Endothelial cell of umbilical vein (primary cell): ENCODE results near the gene GRAMD1B. TPM values are rescaled to one million over a fixed set of nuclear protein-coding genes. Genes with fewer than 3 reads are reported as not detected.

ENCODE experiments used
- BruUV-seq: library from RNA; stranded (reverse); fragments of 400-500 nt; replicated peaks from 2 replicates; lab custom pipeline; 2021; lab: Mats Ljungman, UMichigan
- CTCF ChIA-PET: fragments of 300-600, 350-600 bp; sonication (Branson Sonifier 250); formaldehyde crosslinking; loops from one replicate; lab custom pipeline; 2021; ENCODE audit warnings: antibody characterized with exemption, inconsistent platforms; lab: Charles Lee
- POLR2A ChIA-PET: fragments of 300-600, 350-600 bp; sonication (Branson Sonifier 250); formaldehyde crosslinking; loops from one replicate; lab custom pipeline; 2021; ENCODE audit warnings: antibody characterized with exemption, inconsistent platforms; lab: Charles Lee
- DNase-seq: peaks from one replicate; pipeline ENCODE4 v3.0.0-alpha.2; 2011; ENCODE audit warnings: low read depth, low spot score
- FAIRE-seq: peaks from 2 replicates; lab custom pipeline; 2011; peaks lifted over from hg19 to GRCh38; lab: Jason Lieb, UNC
- H2AFZ ChIP-seq: 2 replicates; pipeline ENCODE4 v1.6.0; 2012; ENCODE audit warnings: low read depth, low read length, control low read depth, inconsistent platforms
- H3K27ac ChIP-seq: 2 replicates; pipeline ENCODE4 v1.5.1; 2011; ENCODE audit warnings: low read depth, mild to moderate bottlenecking, control low read depth, low read length, moderate library complexity; ENCODE audit not compliant: insufficient read depth
- H3K27me3 ChIP-seq, 2 experiments: 2 replicates each; pipeline versions ENCODE4 v1.6.0 to v1.6.1; 2011; ENCODE audit warnings: low read length in 2 of 2, mixed read lengths in 1 of 2; ENCODE audit not compliant: control insufficient read depth in 2 of 2, insufficient read depth in 2 of 2
- H3K36me3 ChIP-seq, 2 experiments: 2 replicates in 1 of 2; 3 replicates in 1 of 2; pipeline ENCODE4 v1.5.1; 2011; ENCODE audit warnings: low read length in 2 of 2, mild to moderate bottlenecking in 1 of 2, moderate library complexity in 1 of 2; ENCODE audit not compliant: control insufficient read depth in 2 of 2, insufficient read depth in 2 of 2; ENCODE audit errors: extremely low read depth in 1 of 2
- H3K4me1 ChIP-seq: 3 replicates; pipeline ENCODE4 v1.5.1; 2011; ENCODE audit warnings: mild to moderate bottlenecking, low read length; ENCODE audit not compliant: control insufficient read depth, insufficient read depth; ENCODE audit errors: extremely low read depth
- H3K4me2 ChIP-seq: 2 replicates; pipeline ENCODE4 v1.6.1; 2011; ENCODE audit warnings: low read length, control low read depth, mixed read lengths; ENCODE audit not compliant: insufficient read depth
- H3K4me3 ChIP-seq, 3 experiments: fragments of 200-600 bp in 1 of 3; sonication (generic), shearing (Covaris generic) in 1 of 3; replicated peaks in 1 of 3; 2 replicates each; pipeline ENCODE4 v1.5.1; 2011 to 2016; ENCODE audit warnings: control low read depth in 3 of 3, low read length in 3 of 3, mild to moderate bottlenecking in 2 of 3, inconsistent platforms in 1 of 3, low read depth in 1 of 3, moderate library complexity in 1 of 3; ENCODE audit not compliant: insufficient read depth in 1 of 3
- H3K79me2 ChIP-seq: 2 replicates; pipeline ENCODE4 v1.6.0; 2012; ENCODE audit warnings: low read length, inconsistent platforms; ENCODE audit not compliant: control insufficient read depth, insufficient read depth
- H3K9ac ChIP-seq: replicated peaks from 2 replicates; pipeline ENCODE3; 2011; ENCODE audit warnings: low read length, control low read depth; ENCODE audit not compliant: insufficient read depth; ENCODE audit errors: extremely low read depth
- H3K9me1 ChIP-seq: replicated peaks from 3 replicates; pipeline ENCODE4 v1.6.0; 2011; ENCODE audit warnings: mild to moderate bottlenecking, low read length; ENCODE audit not compliant: control insufficient read depth, insufficient read depth; ENCODE audit errors: extremely low read depth
- H3K9me3 ChIP-seq: replicated peaks from 2 replicates; pipeline ENCODE4 v1.5.1; 2012; ENCODE audit warnings: low read length, inconsistent platforms; ENCODE audit not compliant: control insufficient read depth, insufficient read depth
- H4K20me1 ChIP-seq: replicated peaks from 2 replicates; pipeline ENCODE3; 2011; ENCODE audit warnings: mild to moderate bottlenecking, low read length; ENCODE audit not compliant: control insufficient read depth, insufficient read depth; ENCODE audit errors: extremely low read depth
- CTCF ChIP-seq, 2 donors: IDR thresholded peaks; 1 replicate in 1 of 2; 2 replicates in 1 of 2; pipeline ENCODE4 v1.5.1; 2011; ENCODE audit warnings: low read length in 2 of 2, mild to moderate bottlenecking in 2 of 2, moderate library complexity in 2 of 2, control low read depth in 1 of 2, inconsistent platforms in 1 of 2, low read depth in 1 of 2; ENCODE audit not compliant: insufficient read depth in 1 of 2; ENCODE audit errors: extremely low read depth in 1 of 2
- EZH2 ChIP-seq: IDR thresholded peaks from 2 replicates; pipeline ENCODE4 v1.6.1; 2012; ENCODE audit warnings: borderline replicate concordance, low read depth, mild to moderate bottlenecking, moderate library complexity, low read length, inconsistent platforms; ENCODE audit not compliant: severe bottlenecking
- FOS ChIP-seq: IDR thresholded peaks from 2 replicates; pipeline ENCODE4 v1.6.1; 2011; ENCODE audit warnings: mild to moderate bottlenecking, low read length, moderate library complexity, borderline replicate concordance; ENCODE audit not compliant: insufficient read depth
- GATA2 ChIP-seq: IDR thresholded peaks from 2 replicates; pipeline ENCODE4 v1.7.0; 2011; ENCODE audit warnings: low read depth, mild to moderate bottlenecking, moderate library complexity, mixed read lengths, low read length; ENCODE audit not compliant: insufficient read length, insufficient read depth
- JUN ChIP-seq: IDR thresholded peaks from 2 replicates; pipeline ENCODE4 v1.6.1; 2011; ENCODE audit warnings: borderline replicate concordance, low read depth; ENCODE audit not compliant: insufficient read length, insufficient read depth
- MAX ChIP-seq: IDR thresholded peaks from 2 replicates; pipeline ENCODE4 v1.6.1; 2011; ENCODE audit not compliant: insufficient read depth, insufficient read length
- MYC ChIP-seq: IDR thresholded peaks from one replicate; pipeline ENCODE4 v1.6.1; 2011; ENCODE audit warnings: mild to moderate bottlenecking, low read depth, low read length
- POLR2A ChIP-seq: IDR thresholded peaks from 2 replicates; pipeline ENCODE4 v1.6.1; 2012; ENCODE audit warnings: low read depth, mild to moderate bottlenecking, control low read depth, low read length
- POLR2AphosphoS5 ChIP-seq: IDR thresholded peaks from 2 replicates; pipeline ENCODE4 v1.6.1; 2012; ENCODE audit warnings: low read depth, mild to moderate bottlenecking, control low read depth, low read length, moderate library complexity; ENCODE audit not compliant: insufficient read depth
- dilution Hi-C: fragments of 300-500 bp; cut with MboI; formaldehyde crosslinking; loops from one replicate; pipeline ENCODE4 v1.15.0; 2019; ENCODE audit warnings: low sequenced_read_pairs; ENCODE audit not compliant: extremely low pct_ligation_motif_present
- intact Hi-C: fragments of 100-400 bp; cut with micrococcal nuclease; formaldehyde crosslinking; loops from one replicate; pipeline ENCODE4 v1.10.0; 2022
- polyA plus RNA-seq, 4 experiments: library from polyadenylated mRNA; depleted of rRNA in 3 of 4; stranded (reverse) in 3 of 4; unstranded in 1 of 4; fragments of >200 nt; gene quantifications; 2 replicates each; pipeline versions ENCODE4 v1.2.1 to v1.2.3, GENCODE V29; 2011 to 2012; ENCODE audit warnings: missing spikeins in 1 of 4
- total RNA-seq: library from RNA; stranded (reverse); gene quantifications from 2 replicates; pipeline ENCODE4 v1.2.3, GENCODE V29; 2021

GRAMD1B gene
- total and polyA plus RNA-seq, 2 donors (not counting 3 experiments of a cell fraction or from before 2014, with no cell fraction given): 5.1 to 11.1 TPM

GRCh38 chr11:123519055-123519796 is 89.2 kb downstream of the GRAMD1B start:
- Histone ChIP-seq H2AFZ (no peak overlapping the region), H4K20me1 (no peaks in the 10 kb centered on the region), H3K9me3 (no peaks in the 10 kb centered on the region), H3K79me2 (no peaks in the 10 kb centered on the region), H3K4me3 (no peak overlapping the region), H3K27ac (no peak overlapping the region), H3K4me1 (no peaks in the 10 kb centered on the region), H3K4me2 (no peak overlapping the region), H3K9me1 (no peaks in the 10 kb centered on the region), H3K27me3 (peaks cover 0 to 3% of the 10 kb centered on the region in 2 experiments), H3K9ac (no peak overlapping the region), H3K36me3 (no peaks in the 10 kb centered on the region)
- DNase-seq: no peak
- BruUV-seq: no TSS peak
- dilution Hi-C loops: no loop called here
- TF ChIP-seq POLR2AphosphoS5 (no peak), MAX (no peak), MYC (no peak), CTCF (IDR thresholded peaks at IDR 0.05; ENCODE audit: extremely low read depth in 1 of 2, insufficient read depth in 1 of 2, low read depth in 1 of 2, low read length in 2 of 2) (no peak), JUN (no peak), EZH2 (no peak), GATA2 (no peak), FOS (no peak), POLR2A (no peak)
- CTCF ChIA-PET: interaction anchor here (0.9 to 3.3 kb wide), 16 partner anchors 8 to 416 kb away, joined by 3 to 24 read pairs (median 4); no protein-coding TSS in a partner anchor
- FAIRE-seq: no peak
- intact Hi-C loops: no loop called here
- POLR2A ChIA-PET: no interaction called here
